Right renal pelvis (tissue), 4 donors: Measurements from ENCODE around the gene TMEM11. TPM values are rescaled to one million over a fixed set of nuclear protein-coding genes. Genes with fewer than 3 reads are reported as not detected.

Source experiments
- DNase-seq, 4 donors: peaks; one replicate each; pipeline ENCODE4 v3.0.0-alpha.2; 2013; ENCODE audit warnings: low read depth in 4 of 4, low spot score in 3 of 4, missing footprints in 1 of 4
- polyA plus RNA-seq, 4 donors: library from polyadenylated mRNA; unstranded; fragments of 120-200 nt; gene quantifications; one replicate each; pipeline ENCODE4 v1.2.1, GENCODE V29; 2013; ENCODE audit not compliant: insufficient read length in 4 of 4

The TMEM11 gene
- polyA plus RNA-seq, 4 donors: 22.8 to 26.7 (median 25.7) TPM

DNA sequence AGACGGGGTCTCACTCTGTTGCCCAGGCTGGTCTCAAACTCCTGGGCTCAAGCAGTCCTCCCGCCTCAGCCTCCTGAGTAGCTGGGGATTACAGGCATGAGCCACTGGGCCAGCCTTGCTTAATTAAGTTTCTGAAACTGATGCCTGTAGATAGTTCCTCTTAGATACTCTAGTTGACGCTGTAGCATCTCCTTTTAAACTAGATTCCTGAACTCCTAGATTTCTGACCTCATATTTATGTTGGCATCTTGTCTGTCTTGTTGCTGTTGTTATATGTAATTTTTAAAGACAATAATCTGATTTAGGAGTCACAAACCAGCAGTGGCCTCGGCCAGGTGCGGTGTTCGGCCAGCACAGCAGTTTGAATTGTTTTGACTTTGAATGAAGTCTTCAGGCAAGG, 49.7 kb downstream of the TMEM11 start:
- no peak for DNase-seq

GRCh38 chr17:21163101-21163500, 50.9 kb downstream of the TMEM11 start:
- DNase-seq: no peak

- DNase-seq: no peak
Measured at GRCh38 chr17:21162394-21162775, 51.6 kb downstream of the TMEM11 start.

DNA sequence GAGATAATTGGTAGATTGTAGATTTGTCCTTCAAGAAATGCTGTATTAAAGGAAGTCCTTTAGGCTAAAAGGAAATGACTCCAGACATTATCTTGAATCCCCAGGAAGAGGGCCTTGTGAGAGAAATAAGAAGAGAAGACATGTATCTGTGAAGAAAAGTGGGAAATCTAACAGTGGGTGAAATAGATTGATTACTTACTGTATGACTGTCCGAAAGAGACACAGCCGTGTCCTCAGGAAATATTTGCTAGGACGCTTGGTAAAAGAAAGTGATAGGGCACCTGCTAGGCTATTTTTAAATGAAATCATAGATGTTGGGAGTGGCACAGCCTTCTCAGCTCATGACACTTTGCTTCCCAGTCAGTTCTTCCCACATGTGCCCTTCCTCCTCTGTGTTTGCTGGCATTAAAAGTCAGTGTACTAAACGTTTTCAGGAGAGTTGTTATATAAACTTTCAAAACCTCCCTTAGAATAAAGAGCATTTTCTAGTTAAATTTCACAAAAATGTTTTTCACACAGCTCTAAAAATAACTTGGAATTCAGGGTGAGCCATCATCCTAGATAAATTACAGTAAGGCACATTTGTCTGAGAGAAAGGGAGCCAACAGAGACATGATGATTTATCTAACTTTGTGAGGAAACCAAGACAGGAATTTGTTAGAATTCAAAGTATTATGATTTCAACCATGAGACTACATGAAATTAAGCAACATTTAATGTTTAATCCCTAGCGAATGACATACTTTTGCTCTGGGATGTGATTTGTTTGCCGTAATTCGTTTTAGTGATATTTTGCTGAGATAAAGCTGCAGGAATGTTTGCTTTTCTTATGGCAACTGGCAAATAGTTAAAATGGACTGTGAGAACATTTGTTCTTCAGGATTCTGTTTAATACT, 52.2 kb downstream of the TMEM11 start:
- no peak for DNase-seq

DNA sequence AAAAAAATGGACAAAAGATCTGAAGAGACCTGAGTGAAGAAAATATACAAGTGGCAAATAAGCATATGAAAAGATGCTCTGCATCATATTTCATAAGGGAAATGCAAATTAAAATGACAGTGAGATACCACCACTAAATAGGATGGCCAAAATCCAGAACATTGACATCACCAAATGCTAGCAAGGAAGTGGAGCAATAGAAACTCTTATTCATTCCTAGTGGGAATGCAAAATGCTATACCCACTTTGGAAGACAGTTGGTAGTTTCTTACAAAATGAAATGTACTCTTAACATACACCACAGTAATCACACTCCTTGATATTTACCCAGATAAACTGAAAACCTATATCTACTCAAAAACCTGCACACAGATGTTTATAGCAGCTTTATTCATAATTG, 53.6 kb downstream of the TMEM11 start:
- no peak for DNase-seq

- no peak for DNase-seq
Measured at GRCh38 chr17:21157586-21158370, 56.2 kb downstream of the TMEM11 start.

DNA sequence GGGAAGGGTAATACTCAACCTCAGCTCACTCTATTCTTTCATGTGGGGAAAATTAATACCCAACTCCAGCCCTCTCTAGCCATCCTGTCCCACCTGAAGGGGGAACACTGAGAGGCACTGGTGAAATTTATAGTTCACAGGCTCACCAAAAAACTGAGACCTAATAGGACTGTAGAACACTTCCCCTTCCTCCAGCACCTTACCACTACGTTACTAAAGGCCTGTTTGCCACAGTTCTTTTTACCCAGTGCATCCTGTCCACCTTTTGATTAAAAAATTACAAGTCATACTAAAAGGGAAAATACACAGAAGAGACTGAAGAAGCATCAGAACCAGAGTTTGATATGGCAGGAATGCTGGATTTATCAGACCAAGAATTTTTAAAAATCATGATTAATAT, 61.2 kb downstream of the TMEM11 start:
- DNase-seq: no peak

DNA sequence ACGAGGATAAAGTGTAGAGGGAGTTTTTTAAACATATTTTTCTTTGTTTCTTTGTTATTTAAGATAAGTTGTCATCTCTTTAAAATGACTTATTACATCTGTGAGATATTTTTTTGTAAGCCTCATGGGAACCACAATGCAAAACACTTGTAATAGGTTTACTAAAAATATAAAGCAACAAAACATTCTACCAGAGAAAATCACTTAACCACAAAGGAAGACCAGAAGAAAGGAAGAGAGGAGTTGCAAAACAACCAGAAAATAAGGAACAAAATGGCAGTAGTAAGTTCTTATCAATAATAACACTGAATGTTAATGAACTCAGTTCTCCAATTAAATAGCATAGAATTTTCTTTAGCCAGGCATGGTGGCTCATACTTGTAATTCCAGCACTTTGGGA, 64.3 kb downstream of the TMEM11 start:
- DNase-seq: no peak

Other genes starting within 250 kb of the TMEM11 start
- gene USP22, start 171.2 kb downstream of the TMEM11 start, polyA plus RNA-seq: 100 to 1,000 TPM; 195 to 232 (median 227) TPM
- gene DHRS7B, start 87.2 kb downstream of the TMEM11 start, polyA plus RNA-seq: 10 to 100 TPM; 36.7 to 38.1 (median 37.1) TPM
- gene NATD1, start 39.2 kb upstream of the TMEM11 start, polyA plus RNA-seq: 10 to 100 TPM; 12.4 to 15.2 (median 13.5) TPM
- gene MAP2K3, start 70.5 kb upstream of the TMEM11 start, polyA plus RNA-seq: 10 to 100 TPM; 20.2 to 26.7 (median 22.0) TPM
- gene KCNJ12, start 162.2 kb upstream of the TMEM11 start, polyA plus RNA-seq: 1 to 10 TPM; 5.7 to 6.7 (median 6.5) TPM